ENCODE data around the gene BMP8A.
A peak's percentile ranks its signal among the peaks of the same experiment; 100 is the strongest.

DNA sequence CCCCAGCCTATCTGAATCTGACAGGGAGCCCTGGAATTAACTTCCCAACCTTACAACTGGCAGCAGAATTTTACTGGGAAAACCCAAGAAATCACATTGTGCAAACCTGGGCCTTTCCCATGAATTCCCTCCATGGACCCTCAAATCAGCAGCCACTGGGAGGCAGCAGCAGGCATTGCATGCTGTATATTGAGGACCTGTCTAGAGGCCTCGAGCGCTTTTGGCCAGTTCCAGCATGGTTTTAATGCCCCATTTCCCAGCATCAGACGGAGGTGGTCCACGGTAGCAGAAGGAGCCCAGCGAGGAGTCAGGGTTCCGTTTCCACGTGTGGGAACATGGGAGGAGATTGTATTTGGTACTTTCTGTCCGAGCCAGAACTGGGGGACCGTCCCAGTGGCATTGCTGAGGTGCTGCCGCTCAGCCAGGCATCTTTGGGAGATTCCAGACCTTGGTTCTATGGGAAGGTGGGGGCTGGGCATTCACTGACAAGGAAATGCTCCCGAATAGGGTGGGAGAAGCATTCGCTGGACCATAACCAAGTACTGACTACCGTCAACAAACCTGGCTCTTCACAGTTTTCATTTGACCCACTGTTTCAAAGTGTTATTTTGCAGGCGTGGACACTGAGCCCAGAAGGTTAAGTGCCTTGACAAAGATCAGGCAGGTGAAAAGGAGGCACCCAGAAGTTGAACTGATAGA lies 15.9 kb downstream of the BMP8A start:
- TF ChIP-seq POLR2AphosphoS5 (IDR thresholded peaks at IDR 0.05) (no peak), CTCF (IDR thresholded peaks at IDR 0.05) (peak in 1 of 4 experiments; percentile 21), POLR2A (IDR thresholded peaks at IDR 0.05) (no peak)
